ENCODE measurements around the gene MUC2.

GRCh38 chr11:1044160-1044559, 30.5 kb upstream of the MUC2 start:
- TF ChIP-seq, protein P1, sequence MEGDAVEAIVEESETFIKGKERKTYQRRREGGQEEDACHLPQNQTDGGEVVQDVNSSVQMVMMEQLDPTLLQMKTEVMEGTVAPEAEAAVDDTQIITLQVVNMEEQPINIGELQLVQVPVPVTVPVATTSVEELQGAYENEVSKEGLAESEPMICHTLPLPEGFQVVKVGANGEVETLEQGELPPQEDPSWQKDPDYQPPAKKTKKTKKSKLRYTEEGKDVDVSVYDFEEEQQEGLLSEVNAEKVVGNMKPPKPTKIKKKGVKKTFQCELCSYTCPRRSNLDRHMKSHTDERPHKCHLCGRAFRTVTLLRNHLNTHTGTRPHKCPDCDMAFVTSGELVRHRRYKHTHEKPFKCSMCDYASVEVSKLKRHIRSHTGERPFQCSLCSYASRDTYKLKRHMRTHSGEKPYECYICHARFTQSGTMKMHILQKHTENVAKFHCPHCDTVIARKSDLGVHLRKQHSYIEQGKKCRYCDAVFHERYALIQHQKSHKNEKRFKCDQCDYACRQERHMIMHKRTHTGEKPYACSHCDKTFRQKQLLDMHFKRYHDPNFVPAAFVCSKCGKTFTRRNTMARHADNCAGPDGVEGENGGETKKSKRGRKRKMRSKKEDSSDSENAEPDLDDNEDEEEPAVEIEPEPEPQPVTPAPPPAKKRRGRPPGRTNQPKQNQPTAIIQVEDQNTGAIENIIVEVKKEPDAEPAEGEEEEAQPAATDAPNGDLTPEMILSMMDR (IDR thresholded peaks at IDR 0.05): no peak
- no peak for TF ChIP-seq POLR2A (IDR thresholded peaks at IDR 0.05)
